Stomach (tissue), 4 donors: Measurements from ENCODE around the gene POLR1C.

Experiments
- EP300 ChIP-seq: sonication (generic); formaldehyde crosslinking; IDR thresholded peaks from one replicate; pipeline ENCODE4 v1.6.1; 2017; ENCODE audit warnings: antibody characterized with exemption
- POLR2A ChIP-seq, 4 donors: fragments of 450-650 bp; IDR thresholded peaks; one replicate each; pipeline ENCODE4 v1.6.1; 2016; ENCODE audit warnings: antibody characterized with exemption in 4 of 4, control low read depth in 2 of 4, mild to moderate bottlenecking in 1 of 4, moderate library complexity in 1 of 4
- POLR2AphosphoS5 ChIP-seq, 3 donors: sonication (generic); formaldehyde crosslinking; IDR thresholded peaks; one replicate each; pipeline ENCODE4 v1.6.1; 2016; ENCODE audit warnings: antibody characterized with exemption in 3 of 3
- TF ChIP-seq, protein P1 (sequence below), 7 experiments: fragments of 450-650 bp in 4 of 7; fragments of 200-600 bp in 3 of 7; sonication (generic) in 3 of 7; IDR thresholded peaks; one replicate each; pipeline ENCODE4 v1.5.1; 2016 to 2019; ENCODE audit warnings: antibody characterized with exemption in 7 of 7, control low read depth in 2 of 7, mild to moderate bottlenecking in 1 of 7

DNA sequence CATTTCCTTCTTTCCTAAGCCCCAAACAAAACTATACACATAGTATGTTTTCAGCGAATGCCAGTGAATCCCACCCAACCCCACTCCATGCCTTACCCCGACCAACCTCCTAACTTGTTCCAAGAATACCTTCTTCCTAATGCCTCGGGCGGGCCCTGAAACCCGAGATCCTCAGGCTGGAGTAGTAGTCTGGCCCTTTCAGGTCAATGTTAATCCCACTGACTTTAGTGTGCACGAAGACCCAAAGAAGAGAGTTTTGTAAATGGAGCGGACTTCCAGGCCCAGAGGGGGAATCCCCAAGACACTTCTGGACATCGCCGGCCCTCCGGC, 557 bp upstream of the POLR1C start:
- TF ChIP-seq, protein P1, sequence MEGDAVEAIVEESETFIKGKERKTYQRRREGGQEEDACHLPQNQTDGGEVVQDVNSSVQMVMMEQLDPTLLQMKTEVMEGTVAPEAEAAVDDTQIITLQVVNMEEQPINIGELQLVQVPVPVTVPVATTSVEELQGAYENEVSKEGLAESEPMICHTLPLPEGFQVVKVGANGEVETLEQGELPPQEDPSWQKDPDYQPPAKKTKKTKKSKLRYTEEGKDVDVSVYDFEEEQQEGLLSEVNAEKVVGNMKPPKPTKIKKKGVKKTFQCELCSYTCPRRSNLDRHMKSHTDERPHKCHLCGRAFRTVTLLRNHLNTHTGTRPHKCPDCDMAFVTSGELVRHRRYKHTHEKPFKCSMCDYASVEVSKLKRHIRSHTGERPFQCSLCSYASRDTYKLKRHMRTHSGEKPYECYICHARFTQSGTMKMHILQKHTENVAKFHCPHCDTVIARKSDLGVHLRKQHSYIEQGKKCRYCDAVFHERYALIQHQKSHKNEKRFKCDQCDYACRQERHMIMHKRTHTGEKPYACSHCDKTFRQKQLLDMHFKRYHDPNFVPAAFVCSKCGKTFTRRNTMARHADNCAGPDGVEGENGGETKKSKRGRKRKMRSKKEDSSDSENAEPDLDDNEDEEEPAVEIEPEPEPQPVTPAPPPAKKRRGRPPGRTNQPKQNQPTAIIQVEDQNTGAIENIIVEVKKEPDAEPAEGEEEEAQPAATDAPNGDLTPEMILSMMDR (IDR thresholded peaks at IDR 0.05), result no peak
- TF ChIP-seq POLR2A (IDR thresholded peaks at IDR 0.05) (no peak), POLR2AphosphoS5 (IDR thresholded peaks at IDR 0.05) (no peak), EP300 (no peak)
